Hematopoietic multipotent progenitor cell (in vitro differentiated cells): ENCODE measurements around the gene GARNL3. TPM values are rescaled to one million over a fixed set of nuclear protein-coding genes. Genes with fewer than 3 reads are reported as not detected.

Experiments
- DNase-seq, 3 donors: peaks; one replicate each; pipeline ENCODE4 v3.0.0-alpha.2; 2011 to 2015; ENCODE audit warnings: low read depth in 2 of 3, low spot score in 2 of 3
- total RNA-seq: library from RNA; depleted of rRNA; stranded (reverse); fragments of >200 nt; gene quantifications from one replicate; pipeline ENCODE4 v1.2.3, GENCODE V29; 2012

The GARNL3 gene, protein sequence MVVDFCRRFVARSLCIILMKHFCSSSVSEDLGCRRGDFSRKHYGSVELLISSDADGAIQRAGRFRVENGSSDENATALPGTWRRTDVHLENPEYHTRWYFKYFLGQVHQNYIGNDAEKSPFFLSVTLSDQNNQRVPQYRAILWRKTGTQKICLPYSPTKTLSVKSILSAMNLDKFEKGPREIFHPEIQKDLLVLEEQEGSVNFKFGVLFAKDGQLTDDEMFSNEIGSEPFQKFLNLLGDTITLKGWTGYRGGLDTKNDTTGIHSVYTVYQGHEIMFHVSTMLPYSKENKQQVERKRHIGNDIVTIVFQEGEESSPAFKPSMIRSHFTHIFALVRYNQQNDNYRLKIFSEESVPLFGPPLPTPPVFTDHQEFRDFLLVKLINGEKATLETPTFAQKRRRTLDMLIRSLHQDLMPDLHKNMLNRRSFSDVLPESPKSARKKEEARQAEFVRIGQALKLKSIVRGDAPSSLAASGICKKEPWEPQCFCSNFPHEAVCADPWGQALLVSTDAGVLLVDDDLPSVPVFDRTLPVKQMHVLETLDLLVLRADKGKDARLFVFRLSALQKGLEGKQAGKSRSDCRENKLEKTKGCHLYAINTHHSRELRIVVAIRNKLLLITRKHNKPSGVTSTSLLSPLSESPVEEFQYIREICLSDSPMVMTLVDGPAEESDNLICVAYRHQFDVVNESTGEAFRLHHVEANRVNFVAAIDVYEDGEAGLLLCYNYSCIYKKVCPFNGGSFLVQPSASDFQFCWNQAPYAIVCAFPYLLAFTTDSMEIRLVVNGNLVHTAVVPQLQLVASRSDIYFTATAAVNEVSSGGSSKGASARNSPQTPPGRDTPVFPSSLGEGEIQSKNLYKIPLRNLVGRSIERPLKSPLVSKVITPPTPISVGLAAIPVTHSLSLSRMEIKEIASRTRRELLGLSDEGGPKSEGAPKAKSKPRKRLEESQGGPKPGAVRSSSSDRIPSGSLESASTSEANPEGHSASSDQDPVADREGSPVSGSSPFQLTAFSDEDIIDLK
- total RNA-seq, result 1.3 TPM

DNA sequence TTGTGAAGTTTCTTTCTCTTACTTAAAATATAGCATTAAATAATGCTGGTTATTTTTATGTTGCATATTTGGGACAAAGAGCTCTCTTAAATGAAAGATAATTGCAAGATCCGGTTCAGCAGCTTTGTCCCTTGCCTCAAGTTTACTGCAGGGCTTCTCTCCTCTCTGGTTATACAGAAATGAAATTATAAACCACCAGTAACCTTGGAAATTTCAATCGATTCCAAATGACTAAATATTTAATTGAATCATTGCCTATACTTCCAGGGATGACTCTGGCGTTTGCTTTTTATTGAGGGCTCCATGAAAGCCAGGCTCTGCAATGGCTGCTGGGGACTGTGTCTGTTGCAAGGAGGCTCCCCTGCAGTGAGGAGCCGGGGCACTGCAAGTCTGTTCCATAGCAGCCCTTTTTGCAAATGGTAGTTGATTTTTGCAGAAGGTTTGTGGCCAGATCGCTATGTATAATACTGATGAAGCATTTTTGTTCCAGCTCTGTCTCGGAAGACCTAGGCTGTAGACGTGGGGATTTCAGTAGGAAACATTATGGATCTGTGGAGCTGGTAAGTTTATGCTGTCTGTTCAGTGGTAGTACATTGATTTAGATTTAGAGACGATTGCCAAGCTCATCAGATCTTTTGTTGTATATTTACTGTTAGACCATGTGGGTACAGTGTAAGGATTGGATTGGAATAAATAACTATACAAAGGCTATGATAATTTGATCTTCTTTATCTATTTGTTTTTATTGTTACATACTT is at the start of gene GARNL3:
TSS of gene GARNL3 (plus strand) at position 313 of the 758 bp plus-strand sequence. CDS start at position 417, 104 bp downstream.
- no peak for DNase-seq

DNA sequence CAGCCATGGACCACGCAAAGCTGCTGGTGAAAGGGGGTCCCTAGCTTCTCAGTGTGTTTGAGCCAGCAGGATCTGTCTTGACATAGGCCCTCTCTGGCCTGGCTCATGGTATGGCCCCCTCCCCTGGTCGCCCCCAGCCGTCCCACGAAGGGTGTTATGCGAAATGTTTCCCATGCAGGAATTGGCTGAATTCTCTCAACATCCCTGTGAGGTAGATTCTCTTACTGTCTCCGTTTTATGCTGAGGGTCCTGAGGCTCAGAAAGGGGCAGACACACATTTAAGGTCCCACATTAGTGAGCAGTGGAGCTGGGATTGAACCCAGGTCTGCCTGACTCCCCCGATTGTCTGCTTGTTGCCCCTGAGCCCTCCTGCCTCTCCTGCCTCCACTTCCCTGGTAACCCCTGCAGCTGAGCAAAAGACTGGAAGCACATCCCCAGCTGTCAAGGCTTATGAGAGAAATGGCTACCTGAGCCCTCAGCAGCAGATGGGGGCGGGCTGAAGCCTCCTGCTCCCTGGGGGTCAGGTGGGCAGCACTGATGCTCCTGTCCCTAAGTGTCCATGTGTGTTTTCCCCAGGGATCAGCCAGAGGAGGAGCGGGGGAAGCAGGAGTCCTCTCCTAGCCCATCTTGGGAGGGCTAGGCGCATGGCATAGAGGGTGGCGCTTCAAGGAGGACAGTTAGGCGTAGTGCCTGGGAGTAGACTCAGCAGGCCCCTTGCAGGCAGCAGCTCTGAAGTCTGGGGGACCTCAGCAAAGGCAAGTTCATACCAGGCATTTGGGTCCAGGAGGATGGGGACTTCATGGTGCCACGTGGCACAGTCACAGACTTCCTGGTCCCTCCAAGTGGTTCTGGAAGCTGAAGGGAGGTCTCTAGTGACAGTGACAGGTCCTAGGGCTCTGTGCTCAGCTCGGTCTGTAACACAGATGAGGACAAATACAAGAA is 49.0 kb upstream of the GARNL3 start:
- no peak for DNase-seq

DNA sequence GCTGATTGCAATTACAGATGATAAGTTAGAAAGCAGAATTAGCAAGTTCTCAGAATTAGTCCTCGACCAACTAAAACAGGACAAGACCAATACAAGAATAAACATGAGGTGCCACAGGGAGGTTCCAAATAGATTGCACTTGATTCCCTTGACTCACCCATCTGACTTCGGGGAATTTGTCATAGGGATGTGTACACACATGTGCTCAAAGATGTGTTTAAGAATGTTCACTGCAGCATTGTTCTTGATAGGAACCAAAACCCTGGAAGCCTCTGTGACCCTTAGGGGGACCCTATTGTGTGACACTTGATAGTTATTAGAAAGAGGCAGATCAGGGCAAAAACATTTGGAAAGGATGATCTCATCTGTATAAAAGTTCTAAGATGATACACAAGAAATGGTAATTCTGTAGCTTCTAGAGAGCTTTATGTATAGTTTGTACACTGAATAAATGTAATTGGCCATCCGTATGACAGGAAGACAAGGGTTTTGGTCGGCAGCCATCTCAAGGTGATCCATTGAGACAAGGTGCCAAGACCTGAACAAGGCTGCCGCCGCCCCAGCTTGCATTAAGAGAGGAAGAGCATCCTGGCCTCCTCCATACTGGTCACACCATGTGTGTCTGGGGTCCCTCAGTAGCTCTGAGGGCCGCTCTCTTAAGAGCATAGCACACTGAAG is 48.2 kb upstream of the GARNL3 start:
- DNase-seq, result no peak

DNA sequence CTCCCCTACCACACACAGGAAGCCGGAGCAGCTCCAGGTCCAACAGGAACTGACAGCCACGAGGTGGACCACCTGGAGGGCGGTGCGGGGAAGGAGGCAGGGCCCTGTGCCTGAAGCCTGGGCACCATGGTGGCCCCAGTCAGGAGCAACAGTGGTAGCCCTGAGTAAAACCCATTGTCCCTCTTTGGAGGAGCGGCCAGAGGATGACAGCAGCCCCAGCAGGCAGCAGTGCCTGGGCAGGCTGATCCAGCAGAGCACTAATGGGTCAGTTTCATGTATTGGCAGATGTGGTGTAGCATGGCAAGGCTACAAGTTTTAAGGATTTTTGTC is 47.7 kb upstream of the GARNL3 start:
- no peak for DNase-seq

DNA sequence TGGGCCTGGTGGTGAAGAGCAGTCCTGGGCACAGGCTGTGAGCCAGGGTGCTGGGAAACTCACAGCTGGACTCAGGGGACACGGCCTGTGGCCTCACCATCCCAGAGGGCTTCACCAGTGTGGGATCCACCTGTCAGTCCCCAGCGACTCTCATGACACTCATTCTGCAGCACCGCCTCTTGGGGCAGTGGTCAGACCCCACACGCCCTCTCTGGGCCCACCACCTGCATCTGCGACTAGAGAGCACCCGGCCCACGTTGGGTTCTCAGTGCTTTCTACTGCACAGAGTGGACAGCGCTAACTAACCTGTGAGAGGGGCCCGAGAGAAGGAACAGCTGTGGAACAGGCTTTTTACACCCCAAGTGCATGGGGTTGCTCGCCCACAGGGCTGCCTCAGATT is 45.8 kb upstream of the GARNL3 start:
- no peak for DNase-seq

DNA sequence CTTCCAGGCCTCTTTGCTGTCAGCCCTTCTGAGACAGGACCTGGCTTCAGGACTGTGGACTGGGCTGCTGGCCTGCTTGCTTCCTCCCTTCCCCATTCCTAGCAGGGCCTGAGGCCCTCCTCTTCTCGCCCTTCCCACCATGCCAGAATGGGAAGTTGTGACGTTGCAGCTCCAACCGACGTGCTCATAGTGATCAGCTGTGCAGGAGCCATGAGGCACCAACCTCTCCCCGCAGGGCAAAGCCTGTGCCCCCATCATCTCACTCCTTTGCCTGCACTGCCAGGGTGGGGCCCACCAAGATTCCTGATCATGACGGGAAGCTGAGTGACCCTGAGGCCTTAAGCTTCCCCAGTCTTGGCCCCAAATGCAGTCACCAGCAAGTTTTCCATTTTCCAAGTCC is 45.1 kb upstream of the GARNL3 start:
- DNase-seq, result no peak

DNA sequence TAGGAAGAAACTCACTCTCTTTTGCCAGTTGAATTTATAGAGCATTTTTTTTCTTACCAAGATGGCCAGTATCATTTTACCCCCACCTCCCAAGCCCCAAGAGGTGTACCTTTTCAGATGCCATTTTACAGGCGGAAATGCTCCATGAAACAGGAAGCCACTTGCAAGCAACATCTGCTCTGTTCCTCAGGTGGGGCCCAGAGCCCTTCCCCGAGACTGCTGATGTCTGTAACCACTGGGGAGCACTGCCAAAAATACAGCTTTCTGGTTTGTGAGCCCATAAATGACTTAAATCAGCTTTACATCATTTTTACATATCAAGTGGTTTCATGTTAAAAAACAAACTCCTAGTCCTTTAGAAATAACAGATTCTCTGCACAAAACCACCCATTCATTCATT is 42.9 kb upstream of the GARNL3 start:
- DNase-seq, result no peak

DNA sequence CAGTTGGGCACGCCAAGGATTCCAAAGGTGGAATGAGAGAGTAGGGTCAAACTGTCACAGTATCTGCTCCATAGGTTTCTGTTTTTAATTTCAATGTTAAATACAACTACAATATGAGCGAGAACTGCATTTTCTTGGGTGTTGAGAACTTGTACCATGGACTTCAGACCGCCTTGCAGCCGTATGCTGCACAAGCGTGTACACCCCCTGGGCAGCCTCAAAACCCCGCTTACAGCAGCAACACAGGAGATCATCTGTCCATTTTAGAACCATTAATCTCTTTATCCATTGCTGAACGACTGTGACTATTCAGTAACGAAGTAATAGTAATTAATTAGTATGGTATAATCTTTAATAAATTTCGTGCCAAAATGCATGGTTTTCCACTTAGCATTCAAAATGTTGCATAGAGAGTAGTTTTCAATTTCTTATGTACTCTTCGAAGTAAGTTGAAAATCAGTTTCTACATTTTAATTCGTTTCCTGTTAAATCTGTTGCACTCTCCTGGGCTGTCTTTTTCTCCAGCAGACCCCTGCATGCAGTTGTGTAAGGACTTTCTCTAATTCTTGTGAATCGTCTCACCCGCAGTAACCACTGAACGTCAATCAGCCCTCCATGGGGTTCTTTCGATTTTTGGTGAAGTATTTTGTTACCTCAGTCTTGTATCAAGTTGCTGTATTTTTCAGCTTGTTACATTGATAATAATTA is 42.0 kb upstream of the GARNL3 start:
- DNase-seq, result no peak

DNA sequence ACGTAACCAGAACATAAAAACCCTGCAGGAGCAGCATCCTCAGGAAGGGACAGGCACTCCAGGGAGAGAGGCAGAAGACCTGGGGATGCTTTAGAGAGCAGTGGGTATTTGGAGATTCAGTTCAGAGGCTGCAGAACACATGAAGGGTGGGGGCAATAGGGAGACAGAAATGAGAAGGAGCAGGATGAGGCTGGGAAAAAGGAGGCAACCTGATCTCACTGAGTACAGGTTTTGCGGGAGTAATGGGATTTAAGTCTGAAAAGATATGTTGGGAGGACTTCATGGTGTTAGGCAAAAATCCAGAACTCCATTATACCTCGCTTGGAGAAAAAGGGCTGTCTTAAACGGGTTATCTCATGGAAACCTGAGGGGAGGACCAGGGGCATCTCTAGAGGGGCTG is 41.3 kb upstream of the GARNL3 start:
- no peak for DNase-seq

DNA sequence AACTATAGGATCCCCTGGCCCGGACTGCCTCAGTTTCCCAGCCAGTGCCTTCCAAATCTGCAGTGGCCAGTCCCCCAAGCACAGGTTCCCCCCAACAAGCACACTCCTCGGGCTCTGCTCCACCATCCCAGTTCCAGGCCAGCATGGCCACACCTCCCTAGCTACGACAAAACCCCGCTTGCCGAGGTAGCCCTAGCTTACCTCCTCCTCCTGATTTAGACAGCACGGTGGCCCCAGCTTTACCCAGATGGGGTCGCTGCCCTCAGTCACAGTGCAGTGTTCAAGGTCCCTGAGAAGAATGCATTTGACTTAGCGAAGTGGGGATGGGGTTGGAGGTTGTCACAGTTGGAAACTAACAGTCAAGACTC is 40.8 kb upstream of the GARNL3 start:
- no peak for DNase-seq

DNA sequence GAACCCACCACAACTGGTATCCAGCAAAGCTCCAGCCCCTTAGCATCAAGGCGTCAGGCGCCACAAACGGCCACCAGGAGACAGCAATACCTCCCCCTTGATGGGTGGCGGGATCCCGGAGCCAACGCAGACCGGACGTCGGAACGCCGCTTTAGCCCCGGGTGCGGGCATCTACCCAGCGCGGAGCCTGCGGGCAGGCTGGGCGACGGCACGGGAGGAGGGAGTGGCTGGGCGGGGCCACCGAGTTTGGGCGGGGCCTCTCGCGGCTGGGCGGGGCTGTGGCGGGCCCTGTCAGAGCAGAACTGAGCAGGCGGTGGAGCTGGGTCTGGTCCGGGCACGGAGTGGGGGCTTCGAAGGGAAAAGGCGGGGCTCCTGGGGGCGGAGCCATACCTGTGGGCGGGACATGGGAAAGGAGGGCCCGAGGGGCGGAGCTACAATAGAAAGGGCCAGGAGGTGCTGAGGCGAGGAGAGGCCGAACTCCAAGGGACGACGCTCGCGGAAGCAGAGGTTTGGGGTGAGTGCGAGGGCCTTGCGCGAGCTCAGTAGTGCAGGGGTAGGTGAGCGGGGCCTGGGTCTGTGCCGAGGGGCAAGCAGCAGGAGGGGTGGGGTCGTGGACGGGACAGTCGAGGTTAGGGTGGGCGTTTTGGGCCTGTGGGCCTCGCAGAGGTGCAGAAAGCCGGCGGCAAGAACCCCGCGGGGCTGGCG is 40.2 kb upstream of the GARNL3 start:
- DNase-seq, result peak; percentile 66 to 93 (median 91)

DNA sequence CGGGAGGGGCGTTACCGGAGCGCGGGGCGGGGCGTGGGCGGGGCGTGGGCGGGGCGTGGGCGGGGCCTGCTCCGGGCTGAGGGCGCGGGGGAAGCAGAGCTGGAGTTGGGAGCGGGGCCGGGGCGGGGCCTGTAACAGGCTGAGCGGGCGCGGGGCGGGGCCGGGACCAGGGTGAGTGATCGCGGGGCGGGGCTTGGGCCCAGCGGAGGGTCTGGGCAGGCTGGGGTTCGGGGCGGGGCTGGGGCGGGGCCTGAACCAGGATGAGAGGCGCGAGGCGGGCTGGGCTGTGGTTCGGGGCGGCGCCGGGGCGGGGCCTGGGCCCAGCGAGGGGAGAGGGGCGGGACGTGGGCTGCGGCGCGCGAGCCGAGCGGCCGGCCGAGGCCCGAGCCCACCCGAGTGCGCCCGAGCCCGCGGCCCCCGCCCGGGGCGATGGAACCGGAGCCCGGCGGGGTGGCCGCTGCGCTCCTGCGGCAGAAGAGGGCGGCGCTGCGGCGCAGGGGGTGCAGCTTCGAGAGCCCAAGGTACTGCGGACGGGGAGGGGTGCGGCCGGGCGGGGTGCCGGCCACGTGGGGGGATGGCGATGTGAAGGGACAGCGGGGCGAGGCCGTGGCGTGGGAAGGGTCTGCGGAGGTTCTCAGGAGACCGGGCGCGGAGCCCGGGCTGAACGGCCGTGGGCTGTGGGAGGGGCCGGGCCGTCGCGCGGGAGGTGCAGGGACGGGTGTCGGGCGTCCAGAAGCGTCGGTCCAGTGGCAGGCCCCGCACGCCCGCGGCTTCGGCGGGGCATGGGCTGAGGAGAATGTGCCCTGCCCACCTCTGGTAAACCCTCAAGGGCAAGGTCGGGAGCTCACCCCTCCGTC is 39.5 kb upstream of the GARNL3 start:
- DNase-seq, result peak; percentile 73 to 92 (median 87)

DNA sequence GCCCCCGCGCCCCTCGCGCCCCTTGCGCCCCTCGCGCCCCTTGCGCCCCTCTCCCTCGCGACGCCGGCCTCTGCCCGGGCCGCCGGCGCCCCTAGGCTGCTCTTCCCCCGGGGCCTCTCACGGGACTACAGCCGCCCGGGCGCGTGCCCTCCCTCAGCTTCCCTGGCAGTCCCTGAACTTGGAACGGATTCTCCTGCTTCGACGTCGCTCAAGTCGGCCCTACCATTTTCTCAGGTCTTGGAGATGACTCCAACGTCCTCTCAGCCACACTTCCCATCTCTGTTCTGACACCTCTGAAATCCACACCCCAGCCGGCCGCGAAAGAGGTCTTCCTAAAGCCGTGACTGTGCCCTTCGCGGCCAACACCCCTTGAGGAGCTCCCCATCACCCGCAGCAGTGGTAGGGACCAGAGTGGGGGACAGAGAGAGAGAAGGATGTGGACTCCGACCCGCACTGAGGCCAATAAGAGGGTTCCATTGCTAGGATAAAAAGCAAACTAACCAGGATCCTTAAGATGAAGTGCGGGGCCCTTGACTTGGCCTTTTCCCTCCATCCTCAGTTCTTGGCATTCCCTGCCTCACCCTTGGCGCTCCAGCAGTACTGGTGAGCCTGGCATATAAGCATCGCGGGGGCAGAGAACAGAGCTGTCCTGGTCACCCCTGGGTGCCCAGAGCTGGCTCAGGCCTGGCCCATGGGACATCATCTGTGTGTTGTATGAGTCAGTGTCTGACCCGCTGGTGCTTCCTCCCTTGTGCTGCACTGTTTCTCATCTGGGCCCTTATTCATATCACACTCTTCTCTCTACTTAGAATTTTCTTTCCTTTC is 38.6 kb upstream of the GARNL3 start:
- no peak for DNase-seq

DNA sequence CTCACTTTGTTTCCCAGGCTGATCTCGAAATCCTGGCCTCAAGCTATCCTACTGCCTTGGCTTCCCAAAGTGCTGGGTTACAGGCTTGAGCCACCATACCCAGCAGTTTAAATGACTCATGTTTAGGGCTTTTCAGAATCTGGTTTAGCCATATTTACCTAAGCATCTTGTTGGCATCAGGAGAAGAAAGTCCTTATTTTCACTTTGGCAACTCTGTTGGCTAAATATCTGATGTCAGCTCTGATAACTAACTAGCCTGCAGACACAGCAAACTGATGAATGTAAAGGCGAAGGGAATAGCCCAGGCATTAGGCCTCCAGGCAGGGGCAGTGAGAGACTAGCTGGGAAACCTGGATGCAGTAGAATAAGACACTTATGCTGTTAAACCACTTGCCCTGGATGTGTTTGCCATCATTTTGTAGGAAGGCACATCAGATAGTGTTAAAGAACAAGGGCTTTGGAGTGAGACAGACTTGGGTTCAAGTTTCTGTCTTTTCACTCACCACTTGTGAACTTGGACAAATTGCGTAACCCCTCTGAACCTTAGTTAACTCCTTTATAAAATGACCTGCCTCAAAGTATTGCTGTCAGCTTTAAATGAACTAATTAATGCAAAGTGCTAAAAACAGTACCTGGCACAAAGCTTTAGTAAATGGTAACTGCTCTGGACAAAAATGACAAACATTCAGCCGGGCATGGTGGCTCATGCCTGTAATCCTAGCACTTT is 34.7 kb upstream of the GARNL3 start:
- no peak for DNase-seq

DNA sequence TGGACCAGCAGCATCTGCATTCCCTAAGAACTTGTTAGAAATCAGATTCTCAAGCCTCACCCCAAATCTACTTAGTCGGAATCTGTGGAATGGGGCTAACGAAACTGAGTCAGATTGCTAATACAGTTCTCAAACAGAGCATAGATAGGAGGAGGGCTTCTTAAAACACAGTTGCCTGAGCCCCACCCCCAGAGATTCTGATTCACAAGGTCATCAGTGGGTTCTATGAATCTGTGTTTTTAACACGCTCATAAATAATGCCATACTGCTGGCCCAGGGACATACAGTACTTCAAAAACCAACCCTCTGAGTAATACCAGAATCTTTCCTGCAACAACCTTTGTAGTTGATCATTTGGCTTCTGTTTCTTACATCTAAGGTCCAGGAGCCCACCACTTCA is 32.9 kb upstream of the GARNL3 start:
- DNase-seq, result no peak
